Fibroblast of villous mesenchyme (primary cell): Measurements from ENCODE around the gene ITGA11. TPM values are rescaled to one million over a fixed set of nuclear protein-coding genes. Genes with fewer than 3 reads are reported as not detected.

Experiments used
- DNase-seq: peaks from one replicate; pipeline ENCODE4 v3.0.0-alpha.2; 2010; ENCODE audit warnings: low read depth
- H3K4me3 ChIP-seq: 2 replicates; pipeline ENCODE4 v1.5.1; 2011; ENCODE audit warnings: low read depth, mild to moderate bottlenecking, low read length
- CTCF ChIP-seq: IDR thresholded peaks from 2 replicates; pipeline ENCODE4 v1.5.1; 2012; ENCODE audit warnings: low read depth, mild to moderate bottlenecking, low read length; ENCODE audit not compliant: insufficient read depth
- total RNA-seq: library from RNA; depleted of rRNA; stranded (reverse); fragments of >200 nt; gene quantifications from 2 replicates; pipeline ENCODE4 v1.2.3, GENCODE V29; 2012

ITGA11 gene
- total RNA-seq, 1 donor = 87.7 TPM

GRCh38 chr15:68281008-68281407 is 151.0 kb downstream of the ITGA11 start:
- DNase-seq = no peak
- no peak for TF ChIP-seq CTCF
- H3K4me3 ChIP-seq = peak overlapping the region; percentile 92

GRCh38 chr15:68279779-68280753 is 151.9 kb downstream of the ITGA11 start:
- DNase-seq = no peak
- peak overlapping the region; percentile 92 for H3K4me3 ChIP-seq
- no peak for TF ChIP-seq CTCF

GRCh38 chr15:68278595-68279405 is 153.2 kb downstream of the ITGA11 start:
- DNase-seq = peak; percentile 51
- TF ChIP-seq CTCF = no peak
- H3K4me3 ChIP-seq = peak overlapping the region; percentile 92

GRCh38 chr15:68278345-68278594 is 153.7 kb downstream of the ITGA11 start:
- DNase-seq = no peak
- H3K4me3 ChIP-seq = peak overlapping the region; percentile 92
- TF ChIP-seq CTCF = peak; percentile 36

GRCh38 chr15:68277603-68278344 is 154.2 kb downstream of the ITGA11 start, which contains the start of gene FEM1B:
TSS of gene FEM1B (plus strand) at chr15:68277745. CDS start at chr15:68278418, 673 bp downstream.
- TF ChIP-seq CTCF = no peak
- DNase-seq = peak; percentile 95
- H3K4me3 ChIP-seq = peak within 1 kb of the TSS; percentile 92

- H3K4me3 ChIP-seq = peak overlapping the region; percentile 92
- DNase-seq = peak; percentile 56
- TF ChIP-seq CTCF = no peak
Measured at GRCh38 chr15:68277131-68277602, 154.8 kb downstream of the ITGA11 start.
